Body of pancreas (tissue), 4 donors: ENCODE results near the gene DUSP16. TPM values are rescaled to one million over a fixed set of nuclear protein-coding genes. Genes with fewer than 3 reads are reported as not detected.

Source experiments
- ATAC-seq: fragments of 150-250 bp; one replicate; pipeline ENCODE4 v1.9.1; 2016
- DNase-seq, 4 donors: peaks; one replicate each; pipeline ENCODE4 v3.0.0-alpha.2; 2019
- H3K27ac ChIP-seq, 4 donors: fragments of 200-600 bp; sonication (generic); 1 replicate in 3 of 4; 2 replicates in 1 of 4; pipeline versions ENCODE4 v1.5.1 to v1.6.1; 2016 to 2019; ENCODE audit warnings: mild to moderate bottlenecking in 1 of 4, mixed read lengths in 1 of 4, moderate library complexity in 1 of 4
- H3K27me3 ChIP-seq, 2 donors: fragments of 200-600 bp; sonication (generic); one replicate each; pipeline ENCODE4 v1.6.0; 2016; ENCODE audit warnings: mild to moderate bottlenecking in 1 of 2
- H3K36me3 ChIP-seq, 2 donors: fragments of 200-600 bp; sonication (generic); replicated peaks in 1 of 2; 2 replicates each; pipeline ENCODE4 v1.5.1; 2016; ENCODE audit warnings: low read depth in 2 of 2; ENCODE audit not compliant: insufficient read depth in 1 of 2
- H3K4me1 ChIP-seq: fragments of 200-600 bp; sonication (generic); one replicate; pipeline ENCODE4 v1.6.0; 2016
- H3K4me3 ChIP-seq, 2 donors: fragments of 200-600 bp; sonication (generic); 1 replicate in 1 of 2; 2 replicates in 1 of 2; pipeline ENCODE4 v1.5.1; 2016 to 2019
- H3K9me3 ChIP-seq, 3 donors: fragments of 200-600 bp; sonication (generic); 1 replicate in 2 of 3; 2 replicates in 1 of 3; pipeline ENCODE4 v1.5.1; 2016
- POLR2A ChIP-seq, 3 donors: fragments of 450-650 bp; IDR thresholded peaks; one replicate each; pipeline ENCODE4 v1.6.1; 2016; ENCODE audit warnings: antibody characterized with exemption in 3 of 3, mild to moderate bottlenecking in 2 of 3
- WGBS, 2 donors: methylation state at CpG; one replicate each; pipeline ENCODE4 v1.1.5; 2017; 5-methylcytosine and 5-hydroxymethylcytosine counted together
- intact Hi-C: fragments of 100-400 bp; cut with DNase I; formaldehyde crosslinking; loops from one replicate; pipeline ENCODE4 v1.15.1; 2023
- total RNA-seq, 2 donors: library from RNA; depleted of rRNA; stranded (reverse); fragments of >200 nt; gene quantifications; one replicate each; pipeline ENCODE4 v1.1.0, GENCODE V29; 2016
- TF ChIP-seq, protein P1 (sequence below), 7 experiments: fragments of 450-650 bp in 4 of 7; fragments of 200-600 bp in 3 of 7; sonication (generic) in 3 of 7; IDR thresholded peaks; one replicate each; pipeline ENCODE4 v1.5.1; 2016 to 2019; ENCODE audit warnings: antibody characterized with exemption in 7 of 7

Gene DUSP16
- total RNA-seq, 2 donors from 2014 or later, result 30.3 to 32.9 TPM

DNA sequence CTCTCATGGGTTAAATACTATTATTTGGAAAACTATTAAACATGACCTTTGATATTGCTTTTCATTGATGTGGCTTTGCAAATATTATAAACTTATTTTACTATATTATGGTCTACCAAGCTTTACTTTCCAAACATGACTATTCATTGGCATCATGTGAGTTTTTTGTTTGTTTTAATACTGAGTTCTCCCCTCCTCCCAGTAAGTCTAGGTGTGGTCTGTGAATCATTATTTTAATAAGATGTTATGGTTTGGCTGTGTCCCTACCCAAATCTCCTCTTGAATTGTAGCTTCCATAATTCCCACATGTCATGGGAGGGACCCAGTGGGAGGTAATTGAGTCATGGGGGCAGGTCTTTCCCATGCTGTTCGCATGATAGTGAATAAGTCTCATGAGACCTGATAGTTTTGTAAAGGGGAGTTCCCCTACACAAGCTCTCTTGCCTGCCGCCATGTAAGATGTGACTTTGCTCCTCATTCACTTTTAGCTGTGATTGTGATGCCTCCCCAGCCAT lies 125.8 kb downstream of the DUSP16 start:
- intact Hi-C loops, result no loop called here
- 95 to 100% methylated on average over 2 of the region's 2 CpGs for WGBS, 2 donors

DNA sequence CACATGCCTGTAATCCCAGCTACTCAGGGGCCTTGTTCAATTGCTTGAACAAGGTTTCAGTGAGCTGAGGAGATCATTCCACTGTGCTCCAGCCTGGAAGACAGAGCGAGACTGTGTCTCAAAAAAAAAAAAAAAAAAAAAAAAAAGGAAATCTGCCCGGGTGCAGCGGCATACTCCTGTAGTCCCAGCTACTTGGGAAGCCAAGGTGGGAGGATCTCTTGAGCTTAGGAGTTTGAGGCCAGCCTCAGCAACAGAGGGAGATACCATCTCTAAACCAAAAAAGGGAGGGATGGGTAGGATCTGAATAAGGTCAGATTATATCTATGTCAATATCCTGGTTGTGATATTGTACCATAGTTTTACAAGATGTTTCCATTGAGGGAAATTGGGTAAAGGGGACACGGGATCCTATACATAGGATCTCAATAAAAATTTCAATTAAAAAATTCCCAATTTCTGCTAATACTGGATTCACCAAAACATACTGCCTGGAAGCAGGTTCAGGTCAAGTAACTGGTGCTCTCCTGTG lies 129.4 kb downstream of the DUSP16 start:
- no peak overlapping the region for H3K4me3 ChIP-seq
- no peak for ATAC-seq
- peak overlapping the region in 1 of 4 donors; percentile 41 for H3K27ac ChIP-seq
- H3K27me3 ChIP-seq, result no peaks in the 10 kb centered on the region
- H3K4me1 ChIP-seq, result peaks cover 22% of the 10 kb centered on the region
- no peaks in the 10 kb centered on the region for H3K9me3 ChIP-seq
- DNase-seq, result no peak
- WGBS, 2 donors, result 80 to 81% methylated on average over 4 of the region's 4 CpGs
- intact Hi-C loops, result no loop called here
- TF ChIP-seq, protein P1, sequence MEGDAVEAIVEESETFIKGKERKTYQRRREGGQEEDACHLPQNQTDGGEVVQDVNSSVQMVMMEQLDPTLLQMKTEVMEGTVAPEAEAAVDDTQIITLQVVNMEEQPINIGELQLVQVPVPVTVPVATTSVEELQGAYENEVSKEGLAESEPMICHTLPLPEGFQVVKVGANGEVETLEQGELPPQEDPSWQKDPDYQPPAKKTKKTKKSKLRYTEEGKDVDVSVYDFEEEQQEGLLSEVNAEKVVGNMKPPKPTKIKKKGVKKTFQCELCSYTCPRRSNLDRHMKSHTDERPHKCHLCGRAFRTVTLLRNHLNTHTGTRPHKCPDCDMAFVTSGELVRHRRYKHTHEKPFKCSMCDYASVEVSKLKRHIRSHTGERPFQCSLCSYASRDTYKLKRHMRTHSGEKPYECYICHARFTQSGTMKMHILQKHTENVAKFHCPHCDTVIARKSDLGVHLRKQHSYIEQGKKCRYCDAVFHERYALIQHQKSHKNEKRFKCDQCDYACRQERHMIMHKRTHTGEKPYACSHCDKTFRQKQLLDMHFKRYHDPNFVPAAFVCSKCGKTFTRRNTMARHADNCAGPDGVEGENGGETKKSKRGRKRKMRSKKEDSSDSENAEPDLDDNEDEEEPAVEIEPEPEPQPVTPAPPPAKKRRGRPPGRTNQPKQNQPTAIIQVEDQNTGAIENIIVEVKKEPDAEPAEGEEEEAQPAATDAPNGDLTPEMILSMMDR (IDR thresholded peaks at IDR 0.05), result no peak
- no peak for TF ChIP-seq POLR2A (IDR thresholded peaks at IDR 0.05)
- no peaks in the 10 kb centered on the region for H3K36me3 ChIP-seq

More for the DNA sequence above, 125.8 kb downstream of the DUSP16 start:
- TF ChIP-seq, protein P1 (IDR thresholded peaks at IDR 0.05), result no peak
- TF ChIP-seq POLR2A (IDR thresholded peaks at IDR 0.05), result no peak
- Histone ChIP-seq H3K27ac (no peak overlapping the region), H3K4me3 (no peak overlapping the region), H3K9me3 (no peaks in the 10 kb centered on the region), H3K36me3 (no peaks in the 10 kb centered on the region), H3K4me1 (peaks cover 27% of the 10 kb centered on the region), H3K27me3 (no peaks in the 10 kb centered on the region)
- DNase-seq, result no peak
- no peak for ATAC-seq

DNA sequence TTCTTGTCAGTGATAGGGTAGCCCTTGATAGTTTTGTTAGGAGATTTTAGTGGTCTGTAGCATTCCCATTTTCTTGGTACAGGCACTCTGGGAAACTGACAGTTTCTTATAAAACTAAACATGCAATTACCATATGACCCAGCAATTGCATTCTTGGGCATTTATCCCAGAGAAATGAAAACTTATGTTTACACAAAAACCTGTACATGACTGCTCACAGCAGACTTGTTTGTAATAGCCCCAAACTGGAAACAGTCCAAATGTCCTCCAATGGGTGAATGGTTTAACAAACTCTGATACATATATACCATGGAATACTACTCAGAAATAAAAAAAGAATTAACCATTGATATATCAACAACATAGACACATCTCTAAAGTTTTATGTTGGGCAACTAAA lies 130.3 kb downstream of the DUSP16 start:
- Histone ChIP-seq H3K4me3 (no peak overlapping the region), H3K4me1 (peaks cover 22% of the 10 kb centered on the region), H3K27me3 (no peaks in the 10 kb centered on the region), H3K36me3 (no peaks in the 10 kb centered on the region), H3K9me3 (no peaks in the 10 kb centered on the region), H3K27ac (peak overlapping the region in 3 of 4 donors; percentile 39 to 72 (median 58))
- DNase-seq (peak in 2 of 4 donors; percentile 57 to 69), ATAC-seq (peak; percentile 83)
- no peak for TF ChIP-seq POLR2A (IDR thresholded peaks at IDR 0.05)
- intact Hi-C loops, result no loop called here

DNA sequence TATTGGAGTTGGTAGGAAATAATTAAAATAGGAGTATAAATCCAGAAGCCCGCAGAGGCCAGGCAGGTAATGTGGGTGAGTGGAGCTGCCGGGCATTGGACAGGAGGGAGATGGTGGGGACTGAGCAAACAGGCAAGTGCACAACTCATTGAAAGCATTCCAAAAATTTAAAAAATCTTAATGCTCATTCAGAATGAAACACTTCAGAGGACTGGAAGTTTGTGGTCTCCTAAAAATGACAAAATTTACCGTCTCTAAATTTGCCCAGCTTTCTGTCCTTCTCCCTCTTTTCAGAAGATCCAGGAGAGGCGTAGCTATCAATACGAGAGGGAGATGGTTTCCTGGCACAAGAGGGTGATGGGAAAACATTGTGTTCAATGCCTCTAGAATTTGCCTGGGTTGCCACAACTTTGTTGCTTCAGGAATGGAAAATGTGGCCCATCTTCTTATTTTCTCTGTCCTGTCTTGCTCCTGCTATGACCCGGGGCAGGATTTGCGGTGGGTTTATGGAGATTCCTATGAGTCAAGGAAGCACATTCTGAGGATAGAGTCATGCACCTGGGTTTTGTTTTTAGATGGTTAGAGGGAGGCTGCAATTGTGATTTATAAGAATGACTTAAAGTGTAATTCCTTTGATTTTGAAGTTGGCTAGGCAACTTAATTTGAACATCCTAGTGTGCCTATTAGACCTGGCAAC lies 133.6 kb downstream of the DUSP16 start:
- Histone ChIP-seq H3K4me3 (no peak overlapping the region), H3K4me1 (peaks cover 32% of the 10 kb centered on the region), H3K36me3 (no peaks in the 10 kb centered on the region), H3K27me3 (no peaks in the 10 kb centered on the region), H3K27ac (no peak overlapping the region), H3K9me3 (no peaks in the 10 kb centered on the region)
- TF ChIP-seq POLR2A (IDR thresholded peaks at IDR 0.05), result no peak
- TF ChIP-seq, protein P1 (IDR thresholded peaks at IDR 0.05), result no peak
- ATAC-seq (no peak), DNase-seq (no peak)
- 69 to 87% methylated on average over 7 of the region's 7 CpGs for WGBS, 2 donors
- intact Hi-C loops, result no loop called here

DNA sequence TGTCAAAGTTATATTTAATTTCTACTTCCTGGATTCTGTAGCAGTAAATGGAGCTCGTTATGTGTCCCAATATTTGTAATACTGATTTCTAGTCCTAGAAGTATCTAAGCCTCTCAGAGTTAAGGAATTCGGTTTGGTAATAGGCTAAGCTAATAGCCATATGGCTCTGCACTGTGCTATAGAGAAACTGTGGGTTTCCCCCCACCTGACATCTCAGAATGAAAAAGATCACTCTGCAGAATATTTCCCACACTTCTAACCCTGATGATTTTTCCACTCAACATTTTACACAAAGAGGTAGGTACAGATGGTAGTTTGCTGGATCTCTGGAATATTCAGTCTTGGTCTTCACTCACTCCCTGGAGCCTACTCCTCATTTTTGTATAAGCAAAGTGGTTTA lies 134.6 kb downstream of the DUSP16 start:
- Histone ChIP-seq H3K27ac (no peak overlapping the region), H3K4me1 (peaks cover 27% of the 10 kb centered on the region), H3K4me3 (no peak overlapping the region), H3K27me3 (no peaks in the 10 kb centered on the region), H3K9me3 (no peaks in the 10 kb centered on the region), H3K36me3 (no peaks in the 10 kb centered on the region)
- TF ChIP-seq POLR2A (IDR thresholded peaks at IDR 0.05), result no peak
- TF ChIP-seq, protein P1 (IDR thresholded peaks at IDR 0.05), result no peak
- intact Hi-C loops, result no loop called here
- DNase-seq, result no peak
- no peak for ATAC-seq
- whole genome bisulfite sequencing, 2 donors, result 83 to 94% methylated on average over 2 of the region's 2 CpGs
